ENCODE data around the gene TFAP2B. TPM values are rescaled to one million over a fixed set of nuclear protein-coding genes. Genes with fewer than 3 reads are reported as not detected.

TFAP2B gene
- total RNA-seq, 1 donor from 2014 or later: not detected

DNA sequence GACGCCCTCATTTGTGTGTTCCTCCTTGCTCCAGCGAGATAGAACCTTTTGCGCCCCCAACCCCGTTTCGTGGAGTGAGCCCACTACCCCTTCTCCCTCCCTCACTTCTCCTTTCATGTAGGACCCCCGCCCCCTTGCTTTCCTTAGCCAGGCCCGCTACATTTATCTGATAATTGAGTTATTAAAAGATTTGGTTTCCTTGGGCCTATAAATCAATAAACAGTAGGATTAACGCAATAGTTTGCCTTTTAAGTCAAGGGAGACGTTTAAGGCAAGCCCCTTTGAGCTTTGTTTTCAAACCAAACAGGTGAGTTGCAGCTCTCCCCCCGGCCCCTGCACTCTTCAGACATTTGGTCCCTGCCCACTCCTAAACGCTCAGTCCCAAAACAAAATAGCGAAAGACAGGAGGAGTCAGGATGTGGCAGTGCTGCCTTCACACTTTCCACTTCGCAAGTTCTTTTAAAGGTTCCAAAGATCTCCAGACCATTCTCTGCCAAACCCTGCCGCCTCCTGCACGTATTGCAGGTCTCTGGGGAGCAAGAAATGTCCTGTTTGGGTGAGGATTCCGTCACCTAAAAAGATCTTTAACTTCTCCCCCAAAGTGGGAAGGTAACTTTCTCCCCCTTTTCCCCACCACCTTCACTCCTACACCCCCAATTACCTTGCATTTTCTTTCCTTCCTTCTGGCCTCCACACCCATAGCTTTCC, 27.6 kb downstream of the TFAP2B start:
- no peak for DNase-seq (ENCODE audit: low spot score in 2 of 2)
- no peak for FAIRE-seq

DNA sequence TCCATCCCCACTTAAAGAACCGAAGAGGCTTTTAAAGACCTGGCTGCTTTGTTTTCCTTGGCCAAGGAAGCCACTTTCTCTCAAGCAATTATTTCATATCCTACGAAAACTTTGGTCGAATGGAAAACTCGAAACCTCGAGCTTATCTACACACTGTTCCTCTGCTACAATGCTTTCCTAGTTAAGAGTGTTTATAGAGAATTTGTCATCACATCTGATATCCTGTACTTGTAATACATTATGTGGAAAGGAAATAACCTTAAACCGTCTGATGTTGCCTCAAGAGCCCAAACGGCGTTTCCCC, 28.1 kb downstream of the TFAP2B start:
- no peak for FAIRE-seq
- DNase-seq (ENCODE audit: low spot score in 2 of 2): no peak

DNA sequence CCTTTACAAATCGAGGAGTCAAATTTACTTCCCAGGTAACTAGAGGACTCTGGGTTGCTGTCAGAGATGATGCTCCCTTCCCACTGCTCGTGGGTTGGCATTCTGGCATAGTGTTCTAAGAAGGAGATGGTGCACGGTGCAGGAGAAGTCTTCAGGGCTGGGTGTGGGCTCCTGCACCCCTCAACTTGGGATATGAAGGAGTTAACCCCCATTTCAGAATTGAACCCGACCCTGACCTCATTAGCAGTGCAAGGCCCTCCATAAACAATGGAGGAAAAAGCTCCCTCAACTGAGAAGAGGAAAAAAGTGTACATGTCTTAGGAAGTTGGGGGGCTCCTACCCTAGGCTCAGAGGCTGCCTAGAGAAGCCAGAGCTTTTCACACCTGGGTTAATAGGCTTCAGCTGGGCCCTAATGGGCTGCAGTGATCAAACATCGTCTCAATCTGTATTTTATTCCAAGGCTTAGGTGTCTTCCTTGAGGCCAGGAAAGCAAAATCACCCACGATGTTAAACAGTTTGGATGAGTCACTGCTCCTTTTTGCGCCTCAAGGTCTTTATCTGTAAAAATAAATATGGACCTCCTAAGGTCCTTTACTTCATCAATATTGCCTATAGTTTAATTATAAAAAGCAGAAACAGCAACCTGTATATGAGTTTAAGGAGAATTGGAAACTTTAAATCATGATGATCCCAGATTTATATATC, 29.4 kb downstream of the TFAP2B start:
- FAIRE-seq: no peak

DNA sequence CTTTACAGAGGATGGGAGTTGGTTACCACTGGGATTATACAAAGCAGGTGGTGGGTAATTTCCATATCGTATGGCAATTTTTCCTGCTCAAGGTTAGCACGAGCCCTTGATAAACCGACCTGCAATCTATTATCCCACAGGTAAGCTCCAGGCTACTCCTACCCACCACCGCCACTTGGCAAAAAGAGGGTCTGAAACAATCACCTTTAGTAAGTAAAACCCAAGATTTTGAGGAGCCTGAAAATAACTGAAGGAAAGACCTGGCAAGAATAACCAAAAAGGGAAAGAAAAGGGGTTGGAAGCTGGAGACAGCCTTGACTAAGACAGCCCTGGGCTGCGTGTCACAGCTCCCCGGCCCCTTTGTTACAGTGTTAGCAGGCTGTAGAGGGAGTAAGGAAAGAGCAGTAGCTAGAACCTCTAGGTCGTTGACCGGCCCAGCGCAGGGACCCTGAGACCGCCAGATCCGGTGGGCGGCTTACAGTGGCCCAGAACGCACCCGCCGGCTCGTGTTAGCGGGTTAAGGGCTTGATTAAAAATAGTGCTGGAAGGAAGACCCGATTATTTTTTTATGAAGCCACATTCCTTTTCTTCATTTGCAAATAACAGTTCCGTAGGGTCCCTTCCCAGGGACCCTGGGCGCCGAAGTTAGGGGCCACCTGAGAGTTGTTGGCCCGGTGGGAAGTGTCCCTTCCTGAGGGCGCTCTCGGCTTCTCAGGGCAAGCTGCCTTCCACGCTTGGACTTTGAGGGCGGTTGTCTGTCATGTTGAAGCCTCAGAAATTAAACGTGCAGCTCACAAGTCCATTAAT, 30.5 kb downstream of the TFAP2B start:
- FAIRE-seq (no peak), DNase-seq (ENCODE audit: low spot score in 2 of 2) (no peak)

More for the DNA sequence above, 29.4 kb downstream of the TFAP2B start:
- no peak for DNase-seq (ENCODE audit: low spot score in 2 of 2)

DNA sequence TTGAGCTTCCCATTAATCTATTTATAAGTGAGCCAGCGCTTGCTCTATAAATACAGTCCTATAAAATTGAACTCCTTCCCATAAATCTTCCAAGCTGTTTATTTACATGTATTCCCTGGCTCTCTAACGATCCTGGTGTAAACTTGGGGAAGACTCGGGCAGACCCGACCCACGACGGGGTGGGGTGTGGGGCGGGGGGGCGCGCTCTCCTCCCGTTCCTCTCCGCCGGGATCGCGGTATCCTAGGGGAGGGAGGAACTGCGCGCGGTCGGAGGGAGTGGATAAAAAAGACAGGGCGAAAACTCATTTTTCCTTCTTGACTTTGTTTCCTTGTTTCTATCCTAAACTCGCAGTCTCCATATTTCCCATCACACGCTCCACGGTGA, 31.1 kb downstream of the TFAP2B start:
- DNase-seq (ENCODE audit: low spot score in 2 of 2) (no peak), FAIRE-seq (no peak)

DNA sequence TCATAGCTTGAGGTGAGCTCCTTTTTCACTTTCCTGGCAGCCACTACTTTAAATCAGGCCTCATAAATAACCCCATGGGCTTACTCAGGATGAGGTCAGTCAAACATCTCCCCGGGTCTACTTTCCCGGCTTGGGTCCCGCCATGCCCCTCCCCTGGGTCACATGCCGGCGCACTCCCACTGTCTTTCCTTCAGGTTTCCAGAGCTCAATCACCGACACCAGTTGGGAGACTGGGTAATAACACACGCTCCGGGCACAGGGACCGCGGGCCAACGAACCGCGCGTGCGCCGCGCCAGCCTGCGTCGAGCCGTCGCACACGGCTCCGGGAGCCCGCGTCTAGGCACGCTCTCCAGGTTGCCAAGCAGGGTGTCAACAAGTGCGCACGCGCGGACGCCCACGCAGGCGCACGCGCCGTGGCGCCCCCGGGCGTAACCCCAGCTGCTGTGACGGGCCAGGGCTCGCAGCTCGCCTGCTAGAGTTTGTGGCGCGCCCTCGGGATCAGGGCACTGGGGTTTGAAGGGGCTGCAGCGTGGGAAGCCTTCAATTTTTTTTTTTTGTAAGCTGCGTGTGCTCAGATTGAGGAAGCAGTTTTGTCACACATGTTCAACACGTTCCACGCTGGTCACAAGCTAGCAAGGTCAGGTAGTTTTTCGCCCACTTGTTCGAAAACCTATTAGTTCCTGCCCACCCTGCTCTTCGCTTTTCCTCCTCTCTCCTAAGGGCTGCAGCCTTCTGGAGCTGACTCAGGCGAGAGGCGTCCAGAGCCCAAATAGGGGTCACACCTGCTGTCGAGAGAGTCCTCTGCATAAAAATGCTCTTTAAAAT, 31.8 kb downstream of the TFAP2B start:
- FAIRE-seq (no peak), DNase-seq (ENCODE audit: low spot score in 2 of 2) (no peak)

DNA sequence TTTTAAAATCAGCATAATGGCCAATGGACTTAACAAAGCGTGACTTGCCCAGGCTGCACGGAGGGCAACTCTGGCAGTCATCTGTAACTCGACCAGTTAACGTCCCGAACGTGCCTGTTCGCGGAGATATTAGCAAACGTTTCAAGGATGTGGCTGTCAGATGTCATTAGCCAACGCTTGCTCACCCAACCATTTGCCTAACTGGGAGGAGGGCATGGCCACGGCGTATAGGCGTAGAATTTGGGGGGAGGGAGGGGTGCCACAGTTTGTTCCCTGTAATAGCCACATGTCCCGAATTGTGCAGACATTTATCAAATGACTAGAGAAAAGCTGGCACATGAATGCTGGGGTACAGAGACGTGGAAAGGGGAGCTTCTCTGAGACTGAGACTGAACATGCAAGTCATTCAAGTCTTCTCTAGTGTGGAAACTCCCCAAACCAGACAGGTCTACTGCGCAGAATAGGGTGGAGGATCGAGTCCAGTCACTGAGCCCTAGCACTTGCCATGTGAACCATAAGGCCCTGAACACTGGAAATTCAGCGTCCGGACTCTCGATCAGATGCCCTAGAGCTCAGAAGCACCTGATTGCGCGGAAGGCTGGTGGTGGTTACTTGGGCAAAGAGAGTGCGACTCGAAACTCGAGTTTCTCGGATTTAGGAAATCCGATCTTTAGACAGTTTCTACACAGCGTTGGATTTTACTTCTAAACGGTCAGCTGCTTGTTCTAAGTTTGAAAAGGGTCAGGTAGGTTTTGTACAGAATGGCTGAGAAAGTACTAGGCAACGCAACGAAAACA, 32.6 kb downstream of the TFAP2B start:
- DNase-seq (ENCODE audit: low spot score in 2 of 2): no peak
- no peak for FAIRE-seq

GRCh38 chr6:50853939-50854338, 35.3 kb downstream of the TFAP2B start:
- FAIRE-seq (no peak), DNase-seq (ENCODE audit: low spot score in 2 of 2) (no peak)

- no peak for FAIRE-seq
Measured at GRCh38 chr6:50861692-50862091, 43.0 kb downstream of the TFAP2B start.

GRCh38 chr6:50862176-50862575, 43.5 kb downstream of the TFAP2B start:
- FAIRE-seq: no peak
- DNase-seq (ENCODE audit: low spot score in 2 of 2): no peak

More at GRCh38 chr6:50861692-50862091, 43.0 kb downstream of the TFAP2B start:
- no peak for DNase-seq (ENCODE audit: low spot score in 2 of 2)

DNA sequence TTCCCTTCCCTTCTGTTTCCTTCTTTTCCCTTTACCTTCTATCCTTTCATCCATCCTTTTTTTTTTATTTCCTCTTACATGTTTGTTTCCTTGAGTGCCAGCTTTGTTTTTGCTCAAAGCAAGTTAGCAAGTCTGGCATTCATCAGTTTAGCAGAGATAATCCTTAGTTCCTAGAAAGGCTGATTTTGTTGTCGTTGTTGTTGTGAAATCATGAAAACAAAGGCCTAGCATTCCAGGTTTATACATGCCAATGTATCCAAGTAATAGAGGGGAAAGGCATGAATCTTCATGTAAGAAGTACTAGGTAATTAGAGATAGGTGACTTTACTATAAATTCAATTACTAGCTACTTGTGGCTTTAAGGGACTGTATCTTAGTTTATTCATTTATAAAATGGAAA, 45.9 kb downstream of the TFAP2B start:
- DNase-seq (ENCODE audit: low spot score in 2 of 2): no peak
- no peak for FAIRE-seq

GRCh38 chr6:50868466-50868865, 49.8 kb downstream of the TFAP2B start:
- DNase-seq (ENCODE audit: low spot score in 2 of 2) (no peak), FAIRE-seq (no peak)

DNA sequence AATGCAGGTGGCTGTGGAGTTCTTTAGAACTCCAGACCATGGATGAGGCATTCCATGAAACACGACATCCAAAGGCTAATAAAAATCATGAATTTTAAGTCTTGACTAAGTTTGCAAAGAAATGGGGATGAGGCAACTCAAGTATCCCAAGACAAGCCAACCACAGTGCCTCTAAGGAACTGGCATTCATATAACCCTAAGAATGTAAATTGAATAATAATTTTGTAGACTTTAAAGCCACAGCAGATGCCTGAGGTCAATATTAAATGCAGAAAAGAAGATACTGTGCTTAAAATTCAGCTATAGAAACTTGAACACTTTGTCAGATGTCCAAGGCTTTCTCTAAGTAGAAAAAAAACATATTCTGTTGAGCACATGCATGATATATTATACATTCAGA, 54.5 kb downstream of the TFAP2B start:
- no peak for FAIRE-seq

DNA sequence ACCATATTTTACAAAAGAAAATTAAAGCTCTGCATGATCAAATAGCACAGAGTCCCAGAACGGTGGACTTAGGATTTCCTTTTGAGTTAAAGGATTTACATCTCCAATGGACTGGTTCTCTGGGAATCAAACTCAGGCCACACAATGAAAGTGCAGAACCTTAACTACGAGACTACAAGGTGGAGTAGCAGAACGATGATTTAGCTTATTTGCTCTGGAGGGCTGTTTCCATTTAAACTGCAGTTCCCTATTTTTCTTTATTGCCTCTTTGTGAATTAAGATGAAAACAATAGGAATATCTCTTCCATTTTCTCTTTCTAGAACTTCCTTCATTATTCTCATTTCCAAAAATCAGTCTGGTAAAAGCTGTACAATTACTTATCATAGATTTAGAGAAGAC, 65.7 kb downstream of the TFAP2B start:
- FAIRE-seq (no peak), DNase-seq (ENCODE audit: low spot score in 2 of 2) (no peak)

More for the DNA sequence above, 54.5 kb downstream of the TFAP2B start:
- DNase-seq (ENCODE audit: low spot score in 2 of 2): no peak

GRCh38 chr6:50887112-50887511, 68.4 kb downstream of the TFAP2B start:
- no peak for FAIRE-seq
- no peak for DNase-seq (ENCODE audit: low spot score in 2 of 2)

DNA sequence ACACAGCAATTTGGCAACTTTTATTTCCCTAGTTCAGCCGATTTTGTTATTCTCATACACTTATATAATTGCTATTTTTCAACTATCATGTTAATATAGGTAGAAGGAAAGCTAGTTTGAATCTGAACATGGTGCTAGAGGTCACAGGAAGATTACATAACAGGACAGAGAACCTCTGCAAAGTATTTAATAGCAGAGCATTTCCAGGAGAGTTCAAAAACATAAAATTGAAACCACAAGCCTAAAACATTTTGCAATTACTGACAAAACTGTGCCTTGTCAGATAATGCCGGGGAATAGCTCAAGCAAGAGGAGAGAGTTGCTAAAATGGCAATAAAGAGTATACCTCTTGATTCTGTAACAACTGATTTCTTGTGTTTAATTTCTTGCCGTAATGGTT, 70.8 kb downstream of the TFAP2B start:
- FAIRE-seq: no peak
- DNase-seq (ENCODE audit: low spot score in 2 of 2): no peak

GRCh38 chr6:50889935-50890334, 71.3 kb downstream of the TFAP2B start:
- DNase-seq (ENCODE audit: low spot score in 2 of 2) (no peak), FAIRE-seq (no peak)

DNA sequence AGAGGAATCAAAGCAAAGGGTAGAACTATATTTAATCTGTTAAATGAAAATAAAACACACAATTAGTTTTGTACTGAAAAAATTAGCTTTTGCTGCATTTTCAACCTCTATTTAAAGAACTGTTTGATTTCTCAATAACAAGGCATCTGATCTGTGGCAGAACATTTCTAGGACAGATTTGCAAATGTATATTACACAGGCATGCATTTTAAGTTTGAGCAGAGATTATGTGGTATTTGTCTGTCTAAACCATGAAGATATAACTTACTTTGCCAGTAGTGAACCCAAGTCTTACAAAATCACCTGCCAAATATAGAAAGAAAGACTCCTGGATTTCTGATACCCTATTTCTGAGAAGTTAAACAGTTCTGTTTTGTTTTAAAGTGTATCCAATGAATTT, 71.9 kb downstream of the TFAP2B start:
- DNase-seq (ENCODE audit: low spot score in 2 of 2): no peak
- FAIRE-seq: no peak

DNA sequence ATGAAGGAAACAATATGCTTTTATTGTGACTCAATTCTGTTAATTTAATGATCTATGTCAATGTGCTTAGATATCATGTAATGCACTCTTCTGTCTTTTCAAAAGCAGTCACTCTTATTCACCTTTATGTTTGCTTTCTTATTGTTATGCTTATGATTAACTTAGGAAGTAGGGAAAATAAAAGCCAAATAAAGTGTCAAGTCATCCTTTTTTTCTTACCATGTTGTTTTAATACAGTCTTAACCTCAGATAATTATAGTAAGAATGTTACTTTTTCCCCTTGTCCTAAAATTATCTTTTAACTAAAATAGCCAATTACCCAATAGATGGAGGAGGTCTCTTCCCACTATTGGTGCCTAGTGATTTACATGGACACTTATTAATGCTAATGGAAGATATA, 72.6 kb downstream of the TFAP2B start:
- FAIRE-seq (no peak), DNase-seq (ENCODE audit: low spot score in 2 of 2) (no peak)

Data from frontal cortex (tissue), 4 donors.